NCI-H2227 (cell line): ENCODE measurements around the gene CCL26.

Source experiments
- DNase-seq: peaks from one replicate; lab custom pipeline; 2025; ENCODE audit not compliant: unreplicated experiment; lab: John Stamatoyannopoulos, UW

Gene CCL26

GRCh38 chr7:75772081-75773077 lies at the start of gene CCL26:
TSS of gene CCL26 (minus strand) at chr7:75772211. CDS start at chr7:75772176, 35 bp downstream.
- no peak for DNase-seq

GRCh38 chr7:75820688-75821087 lies 48.7 kb upstream of the CCL26 start:
- DNase-seq, result no peak

- DNase-seq, result no peak
These were observed 47.7 kb upstream of the CCL26 start for GRCh38 chr7:75819711-75820110.

GRCh38 chr7:75818472-75818871 lies 46.5 kb upstream of the CCL26 start:
- DNase-seq, result no peak

GRCh38 chr7:75817116-75817515 lies 45.1 kb upstream of the CCL26 start:
- no peak for DNase-seq

- peak; percentile 63 for DNase-seq
These were observed 43.5 kb upstream of the CCL26 start for GRCh38 chr7:75815418-75816064.

- DNase-seq, result no peak
These were observed 42.5 kb upstream of the CCL26 start for GRCh38 chr7:75814407-75814947.

GRCh38 chr7:75813781-75814236 lies 41.8 kb upstream of the CCL26 start, which contains the start of gene CCL24:
TSS of gene CCL24 (minus strand) at chr7:75813806. CDS start at chr7:75813715, 91 bp downstream.
- DNase-seq, result no peak

GRCh38 chr7:75813084-75813483 lies 41.1 kb upstream of the CCL26 start:
- DNase-seq, result no peak

GRCh38 chr7:75811894-75812678 lies 40.1 kb upstream of the CCL26 start:
- no peak for DNase-seq

- no peak for DNase-seq
These were observed 37.4 kb upstream of the CCL26 start for GRCh38 chr7:75809396-75809795.

- peak; percentile 17 for DNase-seq
These were observed 36.1 kb upstream of the CCL26 start for GRCh38 chr7:75808106-75808505.

- no peak for DNase-seq
These were observed 35.4 kb upstream of the CCL26 start for GRCh38 chr7:75807452-75807851.

- no peak for DNase-seq
These were observed 34.7 kb upstream of the CCL26 start for GRCh38 chr7:75806560-75807307.

GRCh38 chr7:75804705-75805104 lies 32.7 kb upstream of the CCL26 start:
- DNase-seq, result no peak

- no peak for DNase-seq
These were observed 32.0 kb upstream of the CCL26 start for GRCh38 chr7:75804004-75804403.

GRCh38 chr7:75802552-75802821 lies 30.5 kb upstream of the CCL26 start:
- DNase-seq, result no peak

- DNase-seq, result no peak
These were observed 26.8 kb upstream of the CCL26 start for GRCh38 chr7:75798770-75799169.

GRCh38 chr7:75796420-75796819 lies 24.4 kb upstream of the CCL26 start:
- no peak for DNase-seq

GRCh38 chr7:75795831-75796285 lies 23.8 kb upstream of the CCL26 start:
- DNase-seq, result no peak
